Osteoblast (primary cell): ENCODE measurements around the gene BHLHE23. TPM values are rescaled to one million over a fixed set of nuclear protein-coding genes. Genes with fewer than 3 reads are reported as not detected.

Source experiments
- DNase-seq: peaks from one replicate; pipeline ENCODE4 v3.0.0; 2011; ENCODE audit warnings: low spot score, mixed read lengths; ENCODE audit not compliant: insufficient read length; ENCODE audit errors: missing footprints
- H2AFZ ChIP-seq: 2 replicates; pipeline ENCODE4 v1.6.0; 2011; ENCODE audit warnings: mild to moderate bottlenecking, low read length
- H3K27ac ChIP-seq: 2 replicates; pipeline ENCODE4 v1.5.1; 2011; ENCODE audit warnings: mild to moderate bottlenecking, low read depth, low read length, moderate library complexity
- H3K27me3 ChIP-seq: 2 replicates; pipeline ENCODE4 v1.6.0; 2012; ENCODE audit warnings: mild to moderate bottlenecking, control low read depth, inconsistent platforms, low read length, moderate library complexity; ENCODE audit not compliant: insufficient read depth
- H3K36me3 ChIP-seq: 2 replicates; pipeline ENCODE4 v1.5.1; 2011; ENCODE audit warnings: mild to moderate bottlenecking, low read length, control low read depth, moderate library complexity; ENCODE audit not compliant: insufficient read depth
- H3K4me1 ChIP-seq: 2 replicates; pipeline ENCODE4 v1.5.1; 2011; ENCODE audit warnings: mild to moderate bottlenecking, low read length, control low read depth, moderate library complexity; ENCODE audit not compliant: insufficient read depth
- H3K4me2 ChIP-seq: 2 replicates; pipeline ENCODE4 v1.6.0; 2011; ENCODE audit warnings: mild to moderate bottlenecking, low read length; ENCODE audit not compliant: insufficient read depth
- H3K4me3 ChIP-seq: fragments of 200-600 bp; sonication (generic); 3 replicates; pipeline ENCODE4 v1.5.1; 2012; ENCODE audit warnings: mild to moderate bottlenecking, low read length, inconsistent platforms; ENCODE audit not compliant: insufficient read depth
- H3K79me2 ChIP-seq: 2 replicates; pipeline ENCODE4 v1.6.0; 2012; ENCODE audit warnings: mild to moderate bottlenecking, low read length, control low read depth, inconsistent platforms; ENCODE audit not compliant: insufficient read depth
- H3K9me3 ChIP-seq: 2 replicates; pipeline ENCODE4 v1.5.1; 2011; ENCODE audit warnings: low read depth, low read length, control low read depth
- H4K20me1 ChIP-seq: 2 replicates; pipeline ENCODE4 v1.6.0; 2012; ENCODE audit warnings: mild to moderate bottlenecking, low read length, control low read depth; ENCODE audit not compliant: insufficient read depth
- total RNA-seq: library from RNA; depleted of rRNA; stranded (reverse); fragments of >200 nt; gene quantifications from 2 replicates; pipeline ENCODE4 v1.2.3, GENCODE V29; 2012
- TF ChIP-seq, protein P1 (sequence below): IDR thresholded peaks from 2 replicates; pipeline ENCODE4 v1.5.1; 2011; ENCODE audit warnings: mild to moderate bottlenecking, low read depth, low read length, moderate library complexity; ENCODE audit errors: extremely low read depth

BHLHE23 gene
- total RNA-seq, 1 donor: not detected

- TF ChIP-seq, protein P1, sequence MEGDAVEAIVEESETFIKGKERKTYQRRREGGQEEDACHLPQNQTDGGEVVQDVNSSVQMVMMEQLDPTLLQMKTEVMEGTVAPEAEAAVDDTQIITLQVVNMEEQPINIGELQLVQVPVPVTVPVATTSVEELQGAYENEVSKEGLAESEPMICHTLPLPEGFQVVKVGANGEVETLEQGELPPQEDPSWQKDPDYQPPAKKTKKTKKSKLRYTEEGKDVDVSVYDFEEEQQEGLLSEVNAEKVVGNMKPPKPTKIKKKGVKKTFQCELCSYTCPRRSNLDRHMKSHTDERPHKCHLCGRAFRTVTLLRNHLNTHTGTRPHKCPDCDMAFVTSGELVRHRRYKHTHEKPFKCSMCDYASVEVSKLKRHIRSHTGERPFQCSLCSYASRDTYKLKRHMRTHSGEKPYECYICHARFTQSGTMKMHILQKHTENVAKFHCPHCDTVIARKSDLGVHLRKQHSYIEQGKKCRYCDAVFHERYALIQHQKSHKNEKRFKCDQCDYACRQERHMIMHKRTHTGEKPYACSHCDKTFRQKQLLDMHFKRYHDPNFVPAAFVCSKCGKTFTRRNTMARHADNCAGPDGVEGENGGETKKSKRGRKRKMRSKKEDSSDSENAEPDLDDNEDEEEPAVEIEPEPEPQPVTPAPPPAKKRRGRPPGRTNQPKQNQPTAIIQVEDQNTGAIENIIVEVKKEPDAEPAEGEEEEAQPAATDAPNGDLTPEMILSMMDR: no peak
- Histone ChIP-seq H3K4me2 (no peak overlapping the region), H3K4me1 (no peaks in the 10 kb centered on the region), H3K4me3 (no peak overlapping the region), H3K79me2 (no peaks in the 10 kb centered on the region), H4K20me1 (peaks cover 9% of the 10 kb centered on the region), H3K27ac (no peak overlapping the region), H2AFZ (no peak overlapping the region), H3K9me3 (no peaks in the 10 kb centered on the region), H3K36me3 (peaks cover 3% of the 10 kb centered on the region), H3K27me3 (peaks cover 37% of the 10 kb centered on the region)
- no peak for DNase-seq
Observed at GRCh38 chr20:62971211-62971949, 35.4 kb downstream of the BHLHE23 start.

- no peaks in the 10 kb centered on the region for H3K4me1 ChIP-seq
- TF ChIP-seq, protein P1: no peak
- H3K27me3 ChIP-seq: peaks cover 34% of the 10 kb centered on the region
- no peaks in the 10 kb centered on the region for H3K9me3 ChIP-seq
- no peak overlapping the region for H3K27ac ChIP-seq
- H2AFZ ChIP-seq: no peak overlapping the region
- H3K4me2 ChIP-seq: no peak overlapping the region
- no peak for DNase-seq
- peaks cover 3% of the 10 kb centered on the region for H3K36me3 ChIP-seq
- H3K4me3 ChIP-seq: no peak overlapping the region
- H3K79me2 ChIP-seq: no peaks in the 10 kb centered on the region
- H4K20me1 ChIP-seq: peaks cover 9% of the 10 kb centered on the region
Observed at GRCh38 chr20:62970307-62971210, 36.2 kb downstream of the BHLHE23 start.

DNA sequence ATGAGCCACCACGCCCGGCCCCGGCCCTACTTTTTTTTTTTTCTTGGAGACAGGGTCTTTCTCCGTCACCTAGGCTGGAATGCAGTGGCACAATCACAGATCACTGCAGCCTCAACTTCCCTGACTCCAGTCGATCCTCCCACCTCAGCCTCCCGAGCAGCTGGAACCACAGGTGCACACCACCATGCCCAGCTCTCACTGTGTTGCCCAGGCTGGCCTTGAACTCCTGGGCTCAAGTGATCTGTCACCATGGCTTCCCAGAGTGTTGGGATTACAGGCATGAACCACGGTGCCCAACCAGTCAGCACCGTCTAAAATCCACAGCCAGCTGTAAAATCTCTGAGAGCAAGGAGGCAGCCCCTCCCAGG lies 36.8 kb downstream of the BHLHE23 start:
- Histone ChIP-seq H4K20me1 (peaks cover 9% of the 10 kb centered on the region), H3K9me3 (no peaks in the 10 kb centered on the region), H3K27ac (no peak overlapping the region), H3K4me2 (no peak overlapping the region), H3K79me2 (no peaks in the 10 kb centered on the region), H3K27me3 (peaks cover 29% of the 10 kb centered on the region), H3K4me1 (no peaks in the 10 kb centered on the region), H3K4me3 (no peak overlapping the region), H2AFZ (no peak overlapping the region), H3K36me3 (peaks cover 4% of the 10 kb centered on the region)
- TF ChIP-seq, protein P1: no peak
- no peak for DNase-seq
